Thyroid gland (tissue), 4 donors: ENCODE results near the gene WDR27.

Source experiments
- POLR2A ChIP-seq, 2 donors: fragments of 450-650 bp; IDR thresholded peaks; one replicate each; pipeline ENCODE4 v1.6.1; 2017; ENCODE audit warnings: antibody characterized with exemption in 2 of 2, mild to moderate bottlenecking in 2 of 2, moderate library complexity in 1 of 2
- TF ChIP-seq, protein P1 (sequence below), 6 experiments: fragments of 200-600 bp in 3 of 6; fragments of 450-650 bp in 3 of 6; sonication (generic) in 3 of 6; IDR thresholded peaks; one replicate each; pipeline ENCODE4 v1.5.1; 2016 to 2019; ENCODE audit warnings: antibody characterized with exemption in 6 of 6, mild to moderate bottlenecking in 2 of 6, inconsistent platforms in 1 of 6, moderate library complexity in 1 of 6

DNA sequence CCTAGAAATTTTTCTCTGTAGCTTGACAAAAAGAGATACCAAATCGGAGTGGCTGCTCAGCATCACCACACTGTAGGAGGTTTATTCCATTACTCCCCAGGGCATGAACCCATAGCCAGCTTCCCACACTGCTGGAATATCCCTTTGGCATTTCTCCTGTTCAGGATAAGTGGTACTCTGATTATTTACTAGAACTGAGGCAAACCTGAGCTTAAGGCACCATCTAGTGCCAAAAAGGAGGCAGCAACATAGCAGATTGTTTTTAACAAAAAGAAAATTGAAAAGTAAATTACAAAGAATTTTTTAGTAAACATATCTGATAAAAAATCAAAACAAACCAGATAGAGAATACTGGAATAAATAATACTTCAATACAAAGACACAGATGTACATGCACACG, 181.7 kb downstream of the WDR27 start:
- TF ChIP-seq, protein P1, sequence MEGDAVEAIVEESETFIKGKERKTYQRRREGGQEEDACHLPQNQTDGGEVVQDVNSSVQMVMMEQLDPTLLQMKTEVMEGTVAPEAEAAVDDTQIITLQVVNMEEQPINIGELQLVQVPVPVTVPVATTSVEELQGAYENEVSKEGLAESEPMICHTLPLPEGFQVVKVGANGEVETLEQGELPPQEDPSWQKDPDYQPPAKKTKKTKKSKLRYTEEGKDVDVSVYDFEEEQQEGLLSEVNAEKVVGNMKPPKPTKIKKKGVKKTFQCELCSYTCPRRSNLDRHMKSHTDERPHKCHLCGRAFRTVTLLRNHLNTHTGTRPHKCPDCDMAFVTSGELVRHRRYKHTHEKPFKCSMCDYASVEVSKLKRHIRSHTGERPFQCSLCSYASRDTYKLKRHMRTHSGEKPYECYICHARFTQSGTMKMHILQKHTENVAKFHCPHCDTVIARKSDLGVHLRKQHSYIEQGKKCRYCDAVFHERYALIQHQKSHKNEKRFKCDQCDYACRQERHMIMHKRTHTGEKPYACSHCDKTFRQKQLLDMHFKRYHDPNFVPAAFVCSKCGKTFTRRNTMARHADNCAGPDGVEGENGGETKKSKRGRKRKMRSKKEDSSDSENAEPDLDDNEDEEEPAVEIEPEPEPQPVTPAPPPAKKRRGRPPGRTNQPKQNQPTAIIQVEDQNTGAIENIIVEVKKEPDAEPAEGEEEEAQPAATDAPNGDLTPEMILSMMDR (IDR thresholded peaks at IDR 0.05), result no peak
- TF ChIP-seq POLR2A (IDR thresholded peaks at IDR 0.05), result no peak
